Colonic mucosa (tissue), 4 donors: ENCODE results near the gene FBXL7. TPM values are rescaled to one million over a fixed set of nuclear protein-coding genes. Genes with fewer than 3 reads are reported as not detected.

ENCODE experiments used
- DNase-seq: peaks from one replicate; pipeline ENCODE4 v3.0.0-alpha.2; 2020
- H3K27ac ChIP-seq: fragments of 200-600 bp; one replicate; pipeline ENCODE4 v1.8.0; 2021
- H3K27me3 ChIP-seq: fragments of 200-600 bp; one replicate; pipeline ENCODE4 v1.8.0; 2021
- H3K36me3 ChIP-seq: fragments of 200-600 bp; one replicate; pipeline ENCODE4 v1.8.0; 2021
- H3K4me1 ChIP-seq: fragments of 200-600 bp; one replicate; pipeline ENCODE4 v1.8.0; 2021; ENCODE audit warnings: mild to moderate bottlenecking
- H3K4me3 ChIP-seq: fragments of 200-600 bp; one replicate; pipeline ENCODE4 v1.8.0; 2021
- H3K9ac ChIP-seq, 2 donors: one replicate each; pipeline ENCODE4 v1.7.0; 2013; ENCODE audit warnings: control low read depth in 2 of 2, low read depth in 2 of 2, low read length in 2 of 2
- H3K9me3 ChIP-seq: fragments of 200-600 bp; one replicate; pipeline ENCODE4 v1.8.0; 2021
- intact Hi-C: fragments of 100-400 bp; cut with DNase I; formaldehyde crosslinking; loops from one replicate; pipeline ENCODE4 v1.14.1; 2022
- total RNA-seq, 2 donors: library from RNA; stranded (reverse); fragmentation: NEBNext Ultra II Directional in 1 of 2; extraction: Animal tissue kit (Norgen Biotek cat#: 25700) in 1 of 2; gene quantifications; one replicate each; pipeline ENCODE4 v1.2.1, GENCODE V29; 2021
- TF ChIP-seq, protein P1 (sequence below): fragments of 200-600 bp; IDR thresholded peaks from one replicate; pipeline ENCODE4 v1.8.0; 2022; ENCODE audit warnings: antibody characterized with exemption, mild to moderate bottlenecking
- donor health status: healthy.
- donor health status: DM: no; HTN: no; CAD: no.
- donor health status: DM: no; HTN: no; CAD: no.

FBXL7 gene
- total RNA-seq, 2 donors from 2014 or later = 1.6 to 3.0 TPM

DNA sequence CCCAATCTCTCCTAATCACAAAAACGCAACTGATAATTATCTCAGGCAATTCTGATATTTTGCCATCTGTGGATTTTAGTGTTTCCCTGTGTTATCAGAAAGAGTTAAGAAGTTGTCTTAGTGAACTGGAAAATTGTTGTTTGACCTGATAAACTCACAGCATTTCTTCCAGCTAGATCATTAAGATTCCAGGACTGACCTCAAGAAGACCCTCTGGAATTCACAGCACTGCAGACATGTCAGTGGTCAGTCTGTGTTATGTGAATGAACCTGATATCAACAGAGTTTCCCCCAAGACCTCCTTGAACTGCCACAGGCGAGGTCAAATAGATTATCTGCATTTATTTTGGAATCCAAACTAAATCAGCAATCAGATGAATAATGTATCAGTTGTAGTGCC is 174.7 kb downstream of the FBXL7 start:
- TF ChIP-seq, protein P1, sequence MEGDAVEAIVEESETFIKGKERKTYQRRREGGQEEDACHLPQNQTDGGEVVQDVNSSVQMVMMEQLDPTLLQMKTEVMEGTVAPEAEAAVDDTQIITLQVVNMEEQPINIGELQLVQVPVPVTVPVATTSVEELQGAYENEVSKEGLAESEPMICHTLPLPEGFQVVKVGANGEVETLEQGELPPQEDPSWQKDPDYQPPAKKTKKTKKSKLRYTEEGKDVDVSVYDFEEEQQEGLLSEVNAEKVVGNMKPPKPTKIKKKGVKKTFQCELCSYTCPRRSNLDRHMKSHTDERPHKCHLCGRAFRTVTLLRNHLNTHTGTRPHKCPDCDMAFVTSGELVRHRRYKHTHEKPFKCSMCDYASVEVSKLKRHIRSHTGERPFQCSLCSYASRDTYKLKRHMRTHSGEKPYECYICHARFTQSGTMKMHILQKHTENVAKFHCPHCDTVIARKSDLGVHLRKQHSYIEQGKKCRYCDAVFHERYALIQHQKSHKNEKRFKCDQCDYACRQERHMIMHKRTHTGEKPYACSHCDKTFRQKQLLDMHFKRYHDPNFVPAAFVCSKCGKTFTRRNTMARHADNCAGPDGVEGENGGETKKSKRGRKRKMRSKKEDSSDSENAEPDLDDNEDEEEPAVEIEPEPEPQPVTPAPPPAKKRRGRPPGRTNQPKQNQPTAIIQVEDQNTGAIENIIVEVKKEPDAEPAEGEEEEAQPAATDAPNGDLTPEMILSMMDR = no peak
- no peak for DNase-seq
- intact Hi-C loops = no loop called here

DNA sequence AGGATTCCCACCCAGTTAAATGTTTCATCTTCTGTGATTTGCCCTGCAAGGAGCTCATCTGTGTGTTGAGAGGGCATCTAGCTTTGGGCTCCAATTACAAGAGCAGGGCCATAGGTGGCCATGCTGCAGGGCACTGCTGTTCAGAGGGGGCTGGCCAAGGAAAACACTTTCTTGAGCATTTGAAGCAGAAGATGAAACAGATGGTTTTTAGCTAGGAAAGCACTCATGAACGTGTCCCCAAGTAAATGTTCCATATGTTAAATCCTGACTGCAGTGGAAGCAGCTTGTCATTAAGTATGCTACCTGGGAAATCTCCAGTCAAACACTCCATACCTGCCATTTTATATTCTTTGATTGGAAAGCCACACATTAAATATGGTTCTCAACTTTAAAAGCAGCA is 176.6 kb downstream of the FBXL7 start:
- Histone ChIP-seq H3K9ac (no peak overlapping the region), H3K27me3 (no peaks in the 10 kb centered on the region), H3K4me1 (no peaks in the 10 kb centered on the region), H3K27ac (no peak overlapping the region), H3K9me3 (no peaks in the 10 kb centered on the region), H3K4me3 (no peak overlapping the region), H3K36me3 (no peaks in the 10 kb centered on the region)
- intact Hi-C loops = no loop called here
- DNase-seq = no peak
- TF ChIP-seq, protein P1 = no peak

More for the DNA sequence above, 174.7 kb downstream of the FBXL7 start:
- Histone ChIP-seq H3K9me3 (no peaks in the 10 kb centered on the region), H3K4me1 (no peaks in the 10 kb centered on the region), H3K9ac (no peak overlapping the region), H3K4me3 (no peak overlapping the region), H3K36me3 (no peaks in the 10 kb centered on the region), H3K27me3 (no peaks in the 10 kb centered on the region), H3K27ac (no peak overlapping the region)

DNA sequence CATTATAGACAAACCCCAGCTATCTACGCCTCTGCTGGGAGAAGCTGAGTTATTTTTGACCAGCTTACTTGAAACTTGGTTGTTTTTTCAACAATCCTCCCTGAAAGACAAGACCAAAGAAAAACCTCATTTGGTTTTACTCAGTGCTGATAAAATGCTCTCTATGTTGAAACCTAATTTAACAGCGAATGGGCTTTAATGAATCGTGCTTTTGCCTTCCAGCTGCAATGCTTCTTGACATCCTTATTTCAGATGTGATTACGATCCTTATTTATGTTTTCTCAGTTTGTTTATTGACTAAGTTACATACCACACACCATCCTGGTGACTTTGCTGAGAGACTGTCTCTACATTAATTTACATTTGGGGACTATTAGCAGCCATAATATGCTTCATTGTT is 179.2 kb downstream of the FBXL7 start:
- H3K4me1 ChIP-seq = no peaks in the 10 kb centered on the region
- H3K27ac ChIP-seq = no peak overlapping the region
- H3K36me3 ChIP-seq = no peaks in the 10 kb centered on the region
- H3K27me3 ChIP-seq = no peaks in the 10 kb centered on the region
- DNase-seq = no peak
- no peaks in the 10 kb centered on the region for H3K9me3 ChIP-seq
- H3K4me3 ChIP-seq = no peak overlapping the region
- no peak overlapping the region for H3K9ac ChIP-seq
- TF ChIP-seq, protein P1 = no peak
- intact Hi-C loops = no loop called here

DNA sequence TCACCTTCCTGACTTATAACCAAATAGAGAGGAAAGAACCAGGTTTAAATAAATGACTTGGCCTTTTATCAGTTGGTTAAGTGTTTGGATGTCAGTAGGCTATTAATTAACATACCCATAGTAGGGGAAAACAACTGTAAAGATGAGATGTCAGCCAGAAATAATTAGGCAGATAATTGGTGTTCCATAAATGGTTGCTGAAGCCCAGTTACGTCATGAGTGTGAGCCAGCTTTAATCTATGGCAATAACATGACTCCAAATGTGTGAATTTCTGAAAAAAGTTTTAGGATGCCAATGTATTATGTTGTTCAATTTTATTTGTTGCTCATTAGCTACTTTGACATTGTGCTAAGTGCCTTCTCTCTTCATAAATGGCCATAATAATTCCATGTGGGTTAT is 180.5 kb downstream of the FBXL7 start:
- TF ChIP-seq, protein P1 = no peak
- Histone ChIP-seq H3K27ac (no peak overlapping the region), H3K36me3 (no peaks in the 10 kb centered on the region), H3K27me3 (no peaks in the 10 kb centered on the region), H3K4me3 (no peak overlapping the region), H3K4me1 (no peaks in the 10 kb centered on the region), H3K9me3 (no peaks in the 10 kb centered on the region), H3K9ac (no peak overlapping the region)
- no peak for DNase-seq
- intact Hi-C loops = no loop called here

DNA sequence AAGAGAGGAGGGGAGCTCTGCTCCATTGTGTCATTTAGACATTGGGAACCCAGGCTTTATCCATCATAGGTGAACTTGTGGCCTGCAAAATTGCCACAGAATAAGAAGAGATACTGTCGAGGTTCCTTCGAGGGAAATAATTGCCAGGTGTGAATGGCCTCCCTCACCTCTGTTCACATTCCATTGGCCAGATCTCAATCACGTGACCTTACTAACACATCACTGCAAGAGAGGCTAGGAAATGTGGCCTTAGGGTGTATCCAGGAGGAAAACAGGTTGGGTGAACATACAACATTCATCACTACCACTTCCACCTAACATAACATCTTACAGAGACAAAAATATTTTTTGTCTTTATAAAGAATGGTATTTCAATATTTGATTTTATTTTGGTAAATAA is 182.1 kb downstream of the FBXL7 start:
- TF ChIP-seq, protein P1 = no peak
- no peaks in the 10 kb centered on the region for H3K9me3 ChIP-seq
- H3K9ac ChIP-seq = no peak overlapping the region
- no peaks in the 10 kb centered on the region for H3K27me3 ChIP-seq
- no peak overlapping the region for H3K4me3 ChIP-seq
- H3K36me3 ChIP-seq = no peaks in the 10 kb centered on the region
- no peaks in the 10 kb centered on the region for H3K4me1 ChIP-seq
- intact Hi-C loops = no loop called here
- H3K27ac ChIP-seq = no peak overlapping the region
- DNase-seq = no peak

DNA sequence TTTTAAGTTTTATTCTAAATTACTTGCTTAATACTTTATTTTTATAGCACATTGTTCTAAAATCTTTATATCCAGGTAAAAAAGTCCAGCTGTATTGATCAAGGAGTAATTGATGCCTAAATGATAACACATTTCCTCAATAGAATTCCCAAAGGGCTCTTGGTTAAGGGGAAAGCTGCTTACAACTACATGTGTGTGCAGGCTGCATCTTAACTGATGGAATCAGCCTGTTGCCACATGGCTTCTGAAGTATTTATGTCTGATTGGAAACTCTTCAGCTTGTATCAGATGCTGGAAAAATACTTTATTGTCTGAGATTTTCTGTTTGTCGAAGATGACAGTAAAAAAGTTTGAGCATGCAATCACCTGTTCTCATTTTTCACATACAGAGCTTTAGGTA is 182.6 kb downstream of the FBXL7 start:
- no peak for DNase-seq
- no peak overlapping the region for H3K9ac ChIP-seq
- no peaks in the 10 kb centered on the region for H3K4me1 ChIP-seq
- TF ChIP-seq, protein P1 = no peak
- intact Hi-C loops = no loop called here
- no peaks in the 10 kb centered on the region for H3K36me3 ChIP-seq
- H3K9me3 ChIP-seq = no peaks in the 10 kb centered on the region
- no peaks in the 10 kb centered on the region for H3K27me3 ChIP-seq
- H3K27ac ChIP-seq = no peak overlapping the region
- H3K4me3 ChIP-seq = no peak overlapping the region
